GM12864 (cell line): ENCODE measurements around the gene GALNTL6.
"Not testable (repeated sequence)": the region's sequence is repeated elsewhere in the genome, so short reads cannot be mapped to it uniquely, and the experiment has no call there.

Experiments
- DNase-seq: peaks from one replicate; pipeline ENCODE4 v3.0.0-alpha.2; 2011; ENCODE audit warnings: low read depth
- H3K4me3 ChIP-seq: 2 replicates; pipeline ENCODE4 v1.5.1; 2011; ENCODE audit warnings: mild to moderate bottlenecking, low read depth, low read length, control low read depth
- TF ChIP-seq, protein P1 (sequence below): IDR thresholded peaks from 2 replicates; pipeline ENCODE4 v1.5.1; 2011; ENCODE audit warnings: low read depth, mild to moderate bottlenecking, moderate library complexity, low read length, control low read depth, inconsistent platforms; ENCODE audit errors: missing control alignments

GALNTL6 gene

DNA sequence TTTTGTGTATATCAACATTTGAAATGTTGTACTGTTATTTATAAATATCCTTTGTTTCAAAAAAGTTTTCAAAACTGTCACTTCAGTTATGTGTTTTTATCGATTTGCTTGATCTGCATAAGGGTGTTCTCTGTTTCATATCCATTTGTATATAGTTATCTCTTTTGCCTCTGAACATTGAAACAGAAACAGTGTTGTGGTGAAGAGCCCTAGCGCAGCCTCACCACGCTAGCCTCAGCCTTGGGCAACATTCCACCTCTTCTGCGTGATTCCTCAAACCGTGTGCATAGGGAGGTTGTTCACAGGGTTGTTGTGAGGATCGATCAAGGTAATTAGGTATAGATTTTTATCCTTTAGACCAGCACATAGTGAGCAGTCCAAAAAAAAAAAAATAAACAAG lies 1068.4 kb downstream of the GALNTL6 start:
- TF ChIP-seq, protein P1, sequence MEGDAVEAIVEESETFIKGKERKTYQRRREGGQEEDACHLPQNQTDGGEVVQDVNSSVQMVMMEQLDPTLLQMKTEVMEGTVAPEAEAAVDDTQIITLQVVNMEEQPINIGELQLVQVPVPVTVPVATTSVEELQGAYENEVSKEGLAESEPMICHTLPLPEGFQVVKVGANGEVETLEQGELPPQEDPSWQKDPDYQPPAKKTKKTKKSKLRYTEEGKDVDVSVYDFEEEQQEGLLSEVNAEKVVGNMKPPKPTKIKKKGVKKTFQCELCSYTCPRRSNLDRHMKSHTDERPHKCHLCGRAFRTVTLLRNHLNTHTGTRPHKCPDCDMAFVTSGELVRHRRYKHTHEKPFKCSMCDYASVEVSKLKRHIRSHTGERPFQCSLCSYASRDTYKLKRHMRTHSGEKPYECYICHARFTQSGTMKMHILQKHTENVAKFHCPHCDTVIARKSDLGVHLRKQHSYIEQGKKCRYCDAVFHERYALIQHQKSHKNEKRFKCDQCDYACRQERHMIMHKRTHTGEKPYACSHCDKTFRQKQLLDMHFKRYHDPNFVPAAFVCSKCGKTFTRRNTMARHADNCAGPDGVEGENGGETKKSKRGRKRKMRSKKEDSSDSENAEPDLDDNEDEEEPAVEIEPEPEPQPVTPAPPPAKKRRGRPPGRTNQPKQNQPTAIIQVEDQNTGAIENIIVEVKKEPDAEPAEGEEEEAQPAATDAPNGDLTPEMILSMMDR, result no peak
- DNase-seq, result no peak

DNA sequence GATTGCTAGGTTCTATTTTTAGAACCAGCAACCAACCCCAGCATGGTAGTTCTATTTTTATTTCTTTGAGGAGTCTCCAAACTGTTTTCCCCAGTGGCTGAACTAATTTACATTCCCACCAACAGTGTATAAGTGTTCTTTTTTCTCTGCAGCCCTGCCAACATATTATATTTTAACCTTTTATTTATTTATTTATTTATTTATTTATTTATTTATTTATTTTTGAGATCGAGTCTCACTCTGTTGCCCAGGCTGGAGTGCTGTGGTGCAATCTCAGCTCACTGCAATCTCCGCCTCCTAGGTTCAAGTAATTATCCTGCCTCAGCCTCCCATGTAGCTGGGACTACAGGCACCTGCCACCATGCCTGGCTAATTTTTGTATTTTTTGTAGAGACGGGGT lies 1074.2 kb downstream of the GALNTL6 start:
- H3K4me3 ChIP-seq, DNase-seq: not testable (repeated sequence)

More for the DNA sequence above, 1068.4 kb downstream of the GALNTL6 start:
- no peak overlapping the region for H3K4me3 ChIP-seq

DNA sequence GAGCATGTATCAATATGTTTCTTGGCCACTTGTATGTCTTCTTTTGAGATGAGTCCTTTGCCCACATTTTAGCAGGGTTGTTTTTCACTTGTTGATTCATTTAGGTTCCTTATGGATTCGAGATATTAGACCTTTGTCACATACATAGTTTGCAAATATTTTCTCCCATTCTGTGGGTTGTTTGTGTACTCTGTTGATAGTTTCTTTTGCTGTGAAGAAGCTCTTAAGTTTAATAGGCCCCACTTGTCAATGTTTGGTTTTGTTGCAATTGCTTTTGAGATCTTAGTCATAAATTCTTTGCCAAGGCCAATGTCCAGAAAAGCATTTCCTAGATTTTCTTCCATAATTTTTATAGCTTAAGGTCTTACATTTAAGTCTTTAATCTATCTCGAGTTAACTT lies 1074.8 kb downstream of the GALNTL6 start:
- no peak overlapping the region for H3K4me3 ChIP-seq
- DNase-seq, result no peak
- TF ChIP-seq, protein P1, result no peak

DNA sequence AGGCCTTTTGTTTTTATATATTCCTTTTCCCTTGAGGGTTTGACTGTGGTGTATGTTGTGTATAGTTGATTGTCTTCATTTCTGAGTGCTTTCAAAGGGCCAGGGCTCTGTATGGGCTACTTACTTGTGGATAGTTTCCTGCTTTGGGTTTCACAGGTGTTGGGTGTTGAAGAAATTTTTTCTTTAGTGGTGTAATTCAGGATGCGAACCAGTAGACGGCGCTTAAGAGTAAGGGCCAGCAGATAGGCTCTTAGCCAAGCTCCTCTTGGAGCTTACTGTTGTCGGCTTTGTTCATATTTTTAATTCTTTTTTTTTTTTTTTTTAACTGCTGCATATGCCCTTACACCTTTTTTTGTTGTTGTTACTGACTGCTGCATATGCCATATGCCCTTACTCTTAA lies 1079.1 kb downstream of the GALNTL6 start:
- TF ChIP-seq, protein P1, result peak; percentile 72
- no peak for DNase-seq
- H3K4me3 ChIP-seq, result no peak overlapping the region

DNA sequence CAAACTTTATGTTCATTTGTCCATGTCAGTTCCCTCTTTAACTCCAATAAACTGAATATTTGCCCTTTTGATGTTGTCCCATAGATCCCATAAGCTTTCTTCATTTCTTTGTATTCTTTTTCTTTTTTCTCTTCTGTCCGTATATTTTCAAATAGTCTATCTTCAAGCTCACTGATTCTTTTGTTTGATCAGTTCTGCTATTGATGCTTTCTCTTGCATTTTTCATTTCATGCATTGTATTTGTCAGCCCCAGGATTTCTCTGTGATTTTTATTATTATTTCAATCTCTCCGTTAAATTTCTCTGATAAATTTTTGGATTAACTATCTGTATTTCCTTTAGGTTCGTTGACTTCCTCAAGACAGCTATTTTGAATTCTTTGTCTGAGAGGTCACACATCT lies 1082.5 kb downstream of the GALNTL6 start:
- DNase-seq, result no peak
- TF ChIP-seq, protein P1, result no peak

DNA sequence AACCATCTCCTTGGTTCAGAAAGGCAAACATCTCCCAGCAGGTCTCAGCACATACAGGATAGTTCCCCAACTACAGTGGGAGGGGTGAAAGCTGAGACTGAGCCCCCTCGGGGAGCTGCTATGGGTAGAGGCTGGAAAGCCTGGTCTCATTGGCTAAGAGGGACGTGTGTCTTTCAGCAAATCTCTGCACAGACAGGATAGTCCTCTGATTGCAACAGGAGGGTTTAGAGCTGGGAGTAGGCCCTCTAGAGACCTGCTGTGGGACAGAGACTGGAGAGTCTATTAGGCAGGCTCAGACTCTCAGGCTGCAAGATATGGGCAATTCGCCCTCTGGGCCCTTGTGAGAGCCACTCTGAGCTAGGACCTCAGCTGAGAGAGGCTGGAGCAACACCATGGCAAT lies 1083.8 kb downstream of the GALNTL6 start:
- DNase-seq, result no peak
- H3K4me3 ChIP-seq, result no peak overlapping the region
- TF ChIP-seq, protein P1, result no peak

More for the DNA sequence above, 1082.5 kb downstream of the GALNTL6 start:
- no peak overlapping the region for H3K4me3 ChIP-seq

DNA sequence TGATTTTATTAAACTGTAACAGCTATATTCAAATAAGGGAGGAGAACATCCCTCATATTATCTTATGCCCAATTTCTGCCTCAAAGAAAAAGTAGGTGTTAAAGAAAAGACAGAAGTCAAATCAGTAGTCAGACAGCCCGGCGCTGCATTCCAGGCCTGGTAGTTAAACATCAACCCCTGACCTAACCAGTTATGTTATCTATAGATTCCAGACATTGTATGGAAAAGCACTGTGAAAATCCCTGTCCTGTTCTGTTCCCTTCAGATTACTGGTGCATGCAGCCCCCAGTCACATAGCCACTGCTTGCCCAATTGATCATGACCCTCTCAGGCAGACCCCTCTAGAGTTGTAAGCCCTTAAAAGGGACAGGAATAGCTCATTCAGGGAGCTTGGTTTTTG lies 1085.5 kb downstream of the GALNTL6 start:
- TF ChIP-seq, protein P1, result no peak
- no peak for DNase-seq
- no peak overlapping the region for H3K4me3 ChIP-seq
